Measurements from ENCODE around the gene ACOT8.
"Not testable (repeated sequence)": the region's sequence is repeated elsewhere in the genome, so short reads cannot be mapped to it uniquely, and the experiment has no call there.

Gene ACOT8

DNA sequence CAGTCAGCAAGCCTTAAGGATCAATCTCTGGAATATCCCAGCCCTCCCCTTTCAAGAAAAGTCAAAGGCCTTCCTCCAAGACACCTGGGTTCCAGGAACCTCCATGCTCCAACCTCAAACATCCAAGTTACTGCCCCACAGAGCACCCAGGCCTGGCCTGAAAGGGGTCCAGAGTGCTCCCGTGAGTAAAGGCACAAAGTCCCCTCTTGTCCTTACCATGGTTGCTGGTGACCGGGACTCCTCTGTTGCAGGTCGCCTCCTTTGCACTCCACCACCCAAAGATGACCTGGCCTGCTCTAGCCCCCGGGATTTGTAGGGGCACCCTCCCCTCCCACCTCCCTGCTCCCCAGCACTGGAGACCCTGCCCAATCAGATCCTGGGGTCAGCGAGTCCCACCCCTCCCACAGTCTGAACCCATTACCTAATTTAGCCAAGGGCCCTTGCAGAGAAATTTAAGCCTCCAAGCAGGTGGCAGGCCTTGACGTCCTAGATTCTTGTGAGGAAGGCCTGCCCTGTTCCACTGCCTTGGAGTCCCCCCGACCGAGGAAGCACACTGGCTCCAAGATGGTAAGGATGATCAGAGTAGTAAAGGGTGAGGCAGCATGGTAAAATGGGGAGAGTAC, 30.1 kb downstream of the ACOT8 start, which contains the start of gene TNNC2:
TNNC2 (minus strand) TSS at position 283 of the 623 bp plus-strand sequence; CDS start at position 219, 64 bp downstream.
- no peak for DNase-seq (ENCODE audit: low spot score)

DNA sequence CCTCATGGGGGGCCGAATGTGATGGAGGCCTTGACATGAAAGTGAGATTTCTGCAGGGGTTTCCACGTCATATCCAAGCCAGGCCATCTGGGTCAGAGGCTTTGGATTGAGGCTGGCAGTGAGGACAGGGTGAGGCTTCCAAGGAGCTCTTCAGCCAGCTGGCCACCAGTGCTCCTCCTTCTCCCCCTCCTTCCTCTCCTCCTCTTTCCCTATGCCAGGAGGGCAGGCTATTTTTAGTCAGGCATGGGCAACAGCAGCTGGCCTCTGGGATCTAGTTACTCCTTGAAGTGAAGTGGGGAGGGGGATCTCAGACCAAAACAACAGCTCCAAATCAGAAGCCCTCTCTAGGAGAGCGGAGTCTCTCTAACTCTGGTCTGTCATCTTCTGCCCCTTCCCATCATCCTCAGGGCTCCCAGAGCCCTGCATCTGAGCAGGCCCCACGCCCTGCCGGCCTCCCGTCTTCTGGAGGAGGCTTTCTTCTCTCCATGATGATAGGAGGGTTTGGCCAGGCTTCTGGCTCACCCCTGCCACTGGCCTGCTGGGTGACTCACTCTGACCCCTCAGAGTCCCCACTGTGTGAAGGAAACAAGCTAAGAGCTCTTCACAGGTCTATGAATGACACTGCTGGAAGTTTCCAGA, 30.7 kb downstream of the ACOT8 start:
- DNase-seq (ENCODE audit: low spot score), result no peak

DNA sequence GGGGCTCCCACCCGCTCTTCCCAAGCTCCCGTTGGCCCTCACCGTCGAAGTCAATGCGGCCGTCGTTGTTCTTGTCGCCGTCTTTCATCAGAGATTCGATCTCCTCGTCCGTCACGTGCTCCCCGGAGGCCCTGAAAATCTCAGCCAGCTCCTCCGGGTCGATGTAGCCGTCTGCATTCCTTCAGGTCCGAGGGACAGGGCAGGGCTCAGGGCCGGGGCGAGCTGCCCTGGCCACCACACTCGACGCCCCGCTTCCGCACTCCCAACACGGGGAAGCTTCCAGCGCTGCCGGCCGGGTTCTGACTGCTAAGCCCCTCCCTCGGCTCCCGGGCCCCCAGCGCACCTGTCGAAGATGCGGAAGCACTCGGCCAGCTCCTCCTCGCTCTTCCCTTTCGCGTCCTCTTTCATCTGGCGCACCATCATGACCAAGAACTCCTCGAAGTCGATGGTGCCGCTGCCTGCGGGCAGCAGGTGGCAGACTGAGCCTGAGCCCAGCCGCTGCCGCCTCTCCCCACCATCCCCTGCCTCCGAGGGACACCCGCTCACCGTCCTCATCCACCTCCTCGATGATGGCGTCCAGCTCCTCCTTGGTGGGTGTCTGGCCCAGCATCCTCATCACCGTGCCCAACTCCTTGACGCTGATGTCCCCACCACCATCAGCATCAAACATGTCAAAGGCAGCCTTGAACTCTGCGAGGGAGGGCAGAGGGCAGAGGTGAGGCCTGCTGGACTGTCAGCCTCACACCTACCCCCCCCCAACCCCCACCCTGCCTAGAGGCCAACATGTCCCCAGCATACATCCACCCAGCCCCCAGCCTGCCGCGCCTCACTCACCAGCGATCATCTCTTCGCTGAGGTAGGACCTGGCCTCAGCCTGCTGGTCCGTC, 33.0 kb downstream of the ACOT8 start:
- DNase-seq (ENCODE audit: low spot score), result no peak

DNA sequence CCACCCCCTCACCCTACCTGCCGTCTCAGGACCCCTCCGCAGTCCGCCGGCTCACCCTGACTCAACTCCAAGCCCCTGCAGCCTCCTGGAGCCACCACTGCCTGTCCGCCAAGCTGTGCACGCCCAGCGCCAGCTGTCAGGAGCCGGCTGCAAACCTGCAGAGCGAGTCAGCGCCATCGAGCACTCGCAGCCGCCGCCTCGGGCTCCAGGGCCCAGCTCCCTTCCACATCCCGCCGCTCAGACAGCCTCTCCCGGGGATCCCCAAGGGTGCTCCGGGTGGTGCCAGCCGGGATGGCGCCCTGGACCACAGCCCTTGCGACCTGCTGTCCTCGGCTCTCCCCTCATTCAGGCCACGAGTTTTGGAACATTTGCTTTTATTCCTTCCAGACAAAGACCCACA, 34.3 kb downstream of the ACOT8 start:
- DNase-seq (ENCODE audit: low spot score), result no peak

DNA sequence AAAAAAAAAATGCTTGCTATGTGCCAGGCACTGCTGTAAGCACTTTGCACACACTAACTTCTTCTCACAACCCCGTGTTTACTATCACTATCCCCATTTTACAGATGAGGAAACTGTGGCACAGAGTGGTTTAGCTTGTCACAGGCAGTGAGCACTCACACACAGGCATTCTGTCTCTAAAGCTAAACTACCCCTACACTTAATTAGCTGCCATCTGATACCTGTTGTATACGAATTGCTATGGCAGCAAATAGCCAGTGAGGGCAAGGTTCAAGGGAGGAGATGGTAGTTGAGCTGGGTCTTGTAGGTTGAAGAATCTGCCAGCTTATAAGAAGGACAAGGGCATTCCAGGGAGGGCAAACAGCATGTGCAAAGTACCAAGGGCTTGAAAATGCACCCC, 35.2 kb downstream of the ACOT8 start:
- no peak for DNase-seq (ENCODE audit: low spot score)

DNA sequence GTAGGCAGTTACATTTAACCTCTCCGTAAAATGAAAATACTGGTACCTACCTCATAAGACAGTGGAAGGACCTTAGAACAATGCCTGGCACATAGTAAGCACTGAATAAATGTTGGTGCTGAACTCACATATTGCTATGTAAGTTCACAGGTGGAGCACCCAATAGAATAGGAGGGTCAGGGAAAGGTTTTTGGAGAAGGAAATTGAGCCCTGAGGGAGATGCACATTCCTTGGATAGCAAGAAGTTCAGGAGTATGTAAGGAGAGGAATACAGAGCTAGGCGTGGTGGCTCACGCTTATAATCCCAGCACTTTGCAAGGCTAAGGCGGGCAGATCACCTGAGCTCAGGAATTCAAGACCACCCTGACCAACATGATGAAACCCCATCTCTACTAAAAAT, 37.7 kb downstream of the ACOT8 start:
- no peak for DNase-seq (ENCODE audit: low spot score)

DNA sequence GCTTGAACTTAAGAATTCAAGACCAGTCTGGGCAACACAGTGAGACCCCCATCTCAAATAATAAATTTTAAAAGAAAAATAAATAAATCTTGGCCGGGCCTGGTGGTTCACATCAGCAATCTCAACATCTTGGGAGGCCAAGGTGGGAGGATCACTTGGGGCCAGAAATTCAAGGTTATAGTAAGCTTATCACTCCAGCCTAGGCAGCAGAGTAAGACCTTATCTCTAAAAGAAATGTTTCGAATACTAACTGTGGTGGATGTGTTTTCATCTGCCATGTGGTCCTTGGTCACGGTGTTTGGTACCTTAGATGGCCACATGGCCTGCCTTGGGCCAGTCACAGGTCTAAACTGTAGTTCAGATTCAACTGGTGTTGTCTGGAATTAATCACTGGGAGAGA, 39.0 kb downstream of the ACOT8 start:
- DNase-seq (ENCODE audit: low spot score), result no peak

DNA sequence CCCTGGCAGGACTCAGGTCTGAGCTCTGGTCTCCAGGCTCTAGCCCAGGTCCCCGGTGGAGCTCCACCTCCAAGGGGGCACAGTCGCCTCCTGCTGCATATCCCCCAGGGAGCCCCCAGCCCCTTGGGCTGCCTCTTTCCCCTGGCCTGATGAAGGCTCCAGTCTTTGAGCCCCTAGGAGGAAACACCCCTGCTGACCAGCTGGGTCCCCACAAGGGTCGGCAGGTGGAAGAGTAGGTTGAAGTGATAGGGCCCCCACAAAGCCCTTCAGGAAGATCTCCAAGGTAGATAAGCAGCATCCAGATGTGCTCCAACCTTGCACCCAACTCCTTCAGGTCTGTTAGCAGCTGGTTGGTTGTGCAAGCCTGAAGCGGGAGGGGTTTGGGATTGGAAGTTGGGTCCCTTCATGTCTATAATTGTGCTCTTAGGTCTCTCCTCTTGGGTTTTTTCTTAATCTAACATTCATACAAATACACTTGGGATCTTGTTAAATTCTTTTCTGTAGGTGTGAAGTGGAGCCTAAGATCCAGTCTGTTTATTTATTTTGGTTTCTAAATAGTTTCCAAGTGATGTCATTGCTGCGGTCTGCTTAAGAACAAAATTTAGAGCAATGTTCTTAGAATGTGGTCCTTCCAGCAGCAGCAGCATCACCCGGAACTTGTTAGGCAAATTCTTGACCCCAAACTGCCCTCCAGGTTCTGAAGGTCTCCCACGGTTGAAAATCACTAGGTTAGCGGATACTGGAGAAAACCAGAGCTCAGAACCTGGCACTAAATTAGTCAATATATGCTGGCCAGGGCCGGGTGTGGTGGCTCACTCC, 39.6 kb downstream of the ACOT8 start:
- DNase-seq (ENCODE audit: low spot score), result no peak

DNA sequence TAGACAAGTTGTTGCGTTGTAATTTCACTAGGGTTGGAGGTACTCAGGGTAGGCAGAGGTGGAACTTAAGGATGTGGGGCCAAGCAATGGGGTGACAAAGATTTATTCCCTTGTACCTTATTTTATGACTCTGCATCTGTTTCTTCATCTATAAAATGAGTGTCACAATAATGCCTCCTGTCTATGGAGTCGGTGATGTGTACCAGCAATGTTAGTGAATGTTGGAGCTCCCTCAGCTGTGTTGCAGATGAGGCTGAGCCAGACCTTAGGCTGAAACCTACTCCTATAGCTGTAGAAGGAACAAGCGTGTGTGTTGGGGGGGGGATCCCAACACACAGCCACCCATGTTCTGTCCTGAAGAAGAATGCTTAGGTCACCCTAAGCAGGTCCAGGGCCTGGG, 40.2 kb downstream of the ACOT8 start:
- DNase-seq (ENCODE audit: low spot score), result no peak

DNA sequence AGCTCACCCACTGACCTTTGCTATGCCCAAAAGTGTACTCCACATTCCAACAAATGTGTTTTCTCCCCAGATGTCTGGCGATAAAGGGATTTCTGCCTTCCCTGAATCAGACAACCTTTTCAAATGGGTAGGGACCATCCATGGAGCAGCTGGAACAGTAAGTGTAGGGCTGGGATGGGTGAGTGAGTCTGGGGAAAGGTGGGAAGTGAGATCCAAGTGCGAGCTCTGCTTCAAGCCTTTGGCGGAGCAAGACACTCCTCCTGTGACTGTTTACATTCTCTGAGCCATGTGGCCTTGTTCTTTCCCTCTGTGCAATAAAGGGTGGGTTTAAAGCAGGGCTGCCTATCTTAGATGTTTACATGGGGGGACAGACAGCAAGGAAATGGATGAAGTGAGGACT, 42.9 kb downstream of the ACOT8 start:
- DNase-seq (ENCODE audit: low spot score), result no peak

DNA sequence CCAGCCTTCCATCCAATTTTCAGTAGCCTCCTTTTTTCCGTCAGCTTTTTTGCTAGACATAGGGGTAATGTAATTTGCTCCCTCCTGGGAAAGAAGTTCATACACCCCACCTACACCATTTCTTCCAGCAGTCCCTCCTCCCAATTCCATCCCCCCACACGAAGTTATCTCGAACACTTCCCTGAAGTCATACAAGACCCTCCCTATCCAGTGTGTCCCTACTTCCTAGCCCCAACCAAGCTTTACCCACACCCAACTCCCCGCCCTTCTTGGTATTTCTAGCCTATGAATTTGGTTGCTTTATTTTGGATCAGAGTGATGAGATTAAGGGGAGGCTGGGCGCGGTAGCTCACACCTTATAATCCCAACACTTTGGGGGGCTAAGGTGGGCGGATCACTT, 43.7 kb downstream of the ACOT8 start:
- no peak for DNase-seq (ENCODE audit: low spot score)

DNA sequence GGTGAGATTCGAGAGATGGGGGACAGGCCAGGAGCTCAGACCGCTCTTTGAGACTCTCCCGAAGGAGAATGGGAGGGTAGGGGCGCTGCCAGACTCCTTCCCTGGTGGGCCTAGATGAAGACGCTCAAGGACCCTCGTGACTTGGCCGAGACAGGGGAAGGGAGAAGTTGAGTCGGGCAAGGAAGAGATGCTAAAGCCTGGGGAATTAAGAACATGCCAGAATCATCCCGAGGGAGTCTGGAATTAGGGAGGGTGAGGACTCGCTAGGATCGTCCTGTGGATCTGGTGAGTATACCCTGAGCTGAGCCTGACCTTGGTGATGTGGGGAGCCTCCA, 44.2 kb downstream of the ACOT8 start:
- DNase-seq (ENCODE audit: low spot score), result no peak

DNA sequence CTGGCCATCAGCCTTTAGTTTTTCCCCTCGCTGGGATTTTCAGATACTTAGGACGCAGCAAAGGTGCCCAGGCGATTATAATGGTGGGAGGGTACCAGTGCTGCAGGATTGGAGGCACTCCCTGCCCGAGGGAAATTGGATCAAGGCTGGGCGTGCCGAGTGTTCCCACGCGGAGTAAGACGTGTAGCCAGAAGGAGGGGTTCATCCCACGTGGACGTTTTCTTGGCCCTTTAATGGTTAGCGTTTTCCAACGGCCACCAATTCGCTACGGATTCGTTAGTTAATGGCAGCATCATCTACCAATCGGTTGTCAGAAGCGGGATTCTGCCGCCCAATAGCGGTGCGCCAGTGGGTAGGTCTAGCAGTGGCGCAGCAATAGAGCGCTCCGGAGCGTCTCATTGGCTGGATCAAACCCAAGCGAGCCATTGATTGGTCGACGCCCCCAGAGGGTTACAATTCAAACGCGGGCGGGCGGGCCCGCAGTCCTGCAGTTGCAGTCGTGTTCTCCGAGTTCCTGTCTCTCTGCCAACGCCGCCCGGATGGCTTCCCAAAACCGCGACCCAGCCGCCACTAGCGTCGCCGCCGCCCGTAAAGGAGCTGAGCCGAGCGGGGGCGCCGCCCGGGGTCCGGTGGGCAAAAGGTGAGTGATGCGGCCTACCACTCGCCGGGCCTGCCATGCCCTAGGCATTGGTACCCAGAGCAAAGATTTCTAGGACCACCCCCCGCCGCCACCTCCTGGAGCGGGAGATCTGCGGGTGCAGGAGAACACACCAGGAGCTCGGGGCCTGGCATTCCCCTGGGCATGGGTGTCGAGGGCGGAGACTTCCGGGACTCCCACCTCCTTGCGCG, 44.8 kb downstream of the ACOT8 start, which contains the start of gene UBE2C:
UBE2C (plus strand) TSS at position 488 of the 849 bp plus-strand sequence; CDS start at position 540, 52 bp downstream.
- peak; percentile 95 for DNase-seq (ENCODE audit: low spot score)

DNA sequence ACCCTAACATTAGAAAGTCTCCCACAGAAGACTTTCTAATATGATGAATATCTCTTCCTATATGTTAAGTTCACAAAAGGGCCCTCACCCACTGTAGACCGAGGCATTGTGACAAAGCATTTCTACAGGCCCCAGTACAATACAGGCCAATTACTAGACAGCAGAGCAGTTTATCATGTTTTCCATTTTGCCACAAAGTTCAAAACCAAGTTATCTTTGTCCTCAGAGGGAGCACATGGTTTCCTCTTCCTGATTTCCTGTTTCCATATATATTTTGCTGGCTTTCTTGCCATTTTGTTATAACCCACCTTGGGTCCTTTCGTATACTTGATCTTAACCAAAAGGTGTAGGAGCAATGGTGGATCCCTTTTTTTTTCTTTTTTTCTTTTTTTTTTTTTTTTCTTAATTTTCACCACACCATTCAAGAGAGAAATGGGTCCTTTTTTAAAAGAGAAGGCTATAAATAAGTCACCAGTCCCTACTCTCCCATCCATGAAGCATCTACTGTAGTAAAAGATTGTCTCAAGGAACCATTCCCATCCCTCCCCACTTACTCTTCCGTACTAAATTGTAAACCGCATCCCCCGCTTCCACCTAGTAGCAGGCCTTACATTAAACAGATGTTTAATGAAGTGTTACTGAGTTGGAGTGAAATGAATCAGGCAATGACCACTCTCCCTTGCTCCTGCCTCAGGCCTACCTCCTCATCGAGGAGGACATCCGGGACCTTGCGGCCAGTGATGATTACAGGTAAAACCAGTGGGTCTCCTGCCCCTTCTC, 46.8 kb downstream of the ACOT8 start:
- no peak for DNase-seq (ENCODE audit: low spot score)

DNA sequence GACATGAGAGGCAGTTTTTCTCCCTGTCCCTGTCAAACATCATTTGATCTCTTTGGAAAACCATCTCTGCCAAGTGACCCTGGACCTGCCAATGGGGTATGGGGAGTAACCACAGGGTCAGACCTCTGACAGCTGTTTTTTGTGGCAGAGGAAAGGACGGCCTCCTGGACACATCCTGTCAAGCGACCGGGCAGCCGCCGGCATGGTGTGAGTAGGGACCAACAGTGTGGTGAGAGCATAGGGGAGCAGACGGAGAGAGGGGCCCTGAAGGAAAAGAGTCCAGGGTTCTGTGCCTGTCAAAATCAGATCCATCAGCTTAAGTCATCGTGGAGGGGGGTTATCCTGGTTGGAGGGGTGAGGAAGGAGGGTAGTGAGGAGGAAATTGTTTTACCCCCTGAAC, 55.3 kb downstream of the ACOT8 start:
- no peak for DNase-seq (ENCODE audit: low spot score)

DNA sequence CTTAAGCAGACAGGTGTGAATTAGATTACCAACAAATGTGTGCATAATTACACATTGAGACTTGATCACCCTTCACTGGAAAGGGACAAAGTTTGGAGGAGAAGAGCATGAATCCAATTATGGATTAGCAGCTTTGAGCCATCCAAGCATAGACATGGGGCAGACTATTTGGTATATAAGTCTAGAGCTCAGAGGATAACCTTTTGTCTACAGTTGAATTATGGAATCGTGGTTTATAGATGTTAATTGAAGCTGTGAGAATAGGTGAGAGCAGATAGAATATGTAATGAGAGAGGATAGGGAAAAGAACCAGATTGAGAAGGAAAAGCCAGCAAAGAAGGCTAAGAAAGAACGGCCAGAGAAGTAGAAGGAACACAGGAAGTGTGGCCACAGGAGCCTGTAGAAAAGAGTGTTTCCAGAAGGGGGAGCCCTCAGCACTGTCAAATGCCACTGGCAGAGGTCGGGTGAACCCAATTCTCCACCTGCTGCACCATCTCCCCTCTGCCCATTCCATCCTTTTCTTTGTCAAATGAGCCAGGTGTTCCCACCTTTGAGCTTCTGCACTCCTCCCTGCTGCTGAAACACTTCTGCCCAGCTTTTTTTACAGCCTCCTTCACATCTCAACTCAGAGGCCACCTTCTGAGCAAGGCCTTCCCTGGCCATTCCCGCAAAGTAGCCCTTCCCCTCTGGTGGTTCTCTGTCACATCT, 58.1 kb downstream of the ACOT8 start:
- no peak for DNase-seq (ENCODE audit: low spot score)

DNA sequence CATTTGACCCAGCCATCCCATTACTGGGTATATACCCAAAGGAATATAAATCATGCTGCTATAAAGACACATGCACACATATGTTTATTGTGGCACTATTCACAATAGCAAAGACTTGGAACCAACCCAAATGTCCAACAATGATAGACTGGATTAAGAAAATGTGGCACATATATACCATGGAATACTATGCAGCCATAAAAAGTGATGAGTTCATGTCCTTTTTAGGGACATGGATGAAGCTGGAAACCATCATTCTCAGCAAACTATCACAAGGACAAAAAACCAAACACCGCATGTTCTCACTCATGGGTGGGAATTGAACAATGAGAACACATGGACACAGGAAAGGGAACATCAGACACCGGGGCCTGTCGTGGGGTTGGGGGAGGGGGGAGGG, 59.2 kb downstream of the ACOT8 start:
- not testable (repeated sequence) for DNase-seq (ENCODE audit: low spot score)

DNA sequence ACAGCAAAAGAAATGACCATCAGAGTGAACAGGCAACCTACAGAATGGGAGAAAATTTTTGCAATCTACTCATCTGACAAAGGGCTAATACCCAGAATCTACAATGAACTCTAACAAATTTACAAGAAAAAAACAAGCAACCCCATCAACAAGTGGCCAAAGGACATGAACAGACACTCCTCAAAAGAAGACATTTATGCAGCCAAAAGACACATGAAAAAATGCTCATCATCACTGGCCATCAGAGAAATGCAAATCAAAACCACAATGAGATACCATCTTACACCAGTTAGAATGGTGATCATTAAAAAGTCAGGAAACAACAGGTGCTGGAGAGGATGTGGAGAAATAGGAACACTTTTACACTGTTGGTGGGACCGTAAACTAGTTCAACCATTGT, 59.7 kb downstream of the ACOT8 start:
- not testable (repeated sequence) for DNase-seq (ENCODE audit: low spot score)

DNA sequence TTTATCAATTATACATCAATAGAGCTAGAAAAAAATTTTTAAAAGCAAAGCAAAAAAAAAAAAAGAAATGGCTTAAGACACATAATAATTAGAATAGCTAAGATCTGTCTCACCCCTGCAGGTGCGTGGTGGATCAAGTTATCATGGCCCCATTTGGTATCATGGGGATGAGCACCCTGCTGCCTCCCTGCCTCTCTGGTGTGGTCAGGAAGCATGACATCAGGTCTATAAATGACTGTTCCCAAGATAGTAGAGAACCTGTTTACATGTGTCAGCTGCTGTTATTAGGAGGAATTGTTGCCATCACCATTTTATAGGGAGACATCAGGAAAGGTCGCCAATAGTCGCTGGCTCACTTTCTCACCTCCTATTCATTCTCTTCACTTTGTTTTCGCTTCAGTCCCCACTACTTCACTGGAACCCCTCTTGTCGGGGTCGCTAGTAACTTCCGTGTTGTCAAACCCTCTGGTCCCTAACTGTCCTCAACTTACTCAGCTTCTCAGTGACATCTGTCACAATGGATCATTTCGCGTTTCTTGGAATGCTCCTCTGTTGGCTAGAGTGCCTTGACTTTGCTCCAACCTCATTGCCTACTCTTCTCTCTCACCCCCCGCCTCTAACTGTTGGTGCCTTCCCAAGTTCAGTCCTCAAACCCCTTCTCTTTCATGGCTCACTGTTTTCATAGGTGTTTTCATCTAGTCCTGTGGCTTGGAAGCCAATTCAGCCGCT, 60.7 kb downstream of the ACOT8 start:
- no peak for DNase-seq (ENCODE audit: low spot score)

Measured in left forelimb (tissue), 1 donor.